Measurements from ENCODE around the gene CBX6. TPM values are rescaled to one million over a fixed set of nuclear protein-coding genes. Genes with fewer than 3 reads are reported as not detected.

CBX6 gene
- total and polyA plus RNA-seq, 2 of the 8 experiments (the other 6 are each of a cell fraction or from before 2014, with no cell fraction given), result 10.6 to 27.5 TPM

DNA sequence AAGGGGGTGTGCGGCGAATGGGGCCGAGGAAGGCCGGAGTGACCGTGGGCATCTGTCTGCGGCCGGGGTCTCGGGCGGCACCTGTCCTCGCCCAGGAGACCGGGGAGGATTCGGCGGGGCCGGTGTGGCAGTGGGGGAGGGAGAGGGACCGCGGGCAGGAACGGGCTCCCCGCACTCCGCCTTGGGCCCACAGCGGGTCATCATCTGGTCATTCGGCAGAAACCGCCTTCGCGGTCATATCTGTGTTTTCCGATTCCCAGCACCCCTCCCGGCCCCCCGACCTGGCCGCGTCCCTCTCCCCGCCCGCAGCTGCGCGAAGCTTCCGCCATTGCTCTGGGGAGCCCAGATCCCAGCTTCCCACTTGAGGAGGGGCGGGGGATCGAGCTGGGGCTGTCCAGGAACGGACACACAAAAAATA is 824 bp upstream of the CBX6 start (continued):
- TF ChIP-seq PHF8 (conservative IDR thresholded peaks at IDR 0.05; ENCODE audit: low read depth, low read length), result peak; percentile 67
- TF ChIP-seq, protein P1, sequence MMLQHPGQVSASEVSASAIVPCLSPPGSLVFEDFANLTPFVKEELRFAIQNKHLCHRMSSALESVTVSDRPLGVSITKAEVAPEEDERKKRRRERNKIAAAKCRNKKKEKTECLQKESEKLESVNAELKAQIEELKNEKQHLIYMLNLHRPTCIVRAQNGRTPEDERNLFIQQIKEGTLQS (IDR thresholded peaks at IDR 0.05; ENCODE audit: insufficient read depth, low read depth, low read length), result no peak
- TF ChIP-seq TAF1 (IDR thresholded peaks at IDR 0.05; ENCODE audit: low read depth, low read length), result 0 out of 2 replicates have a peak, but pooled peaks have one; percentile 51
- TF ChIP-seq SUZ12 (IDR thresholded peaks at IDR 0.05; ENCODE audit: low read length), result 0 out of 2 replicates have a peak, but pooled peaks have one; percentile 34
- no peak for TF ChIP-seq SIRT6 (IDR thresholded peaks at IDR 0.05; ENCODE audit: low read length)
- TF ChIP-seq POLR2AphosphoS5 (IDR thresholded peaks at IDR 0.05; ENCODE audit: low read depth, low read length), result peak; percentile 11; the same call in 1 of the 2 replicates
- TF ChIP-seq SIN3A (conservative IDR thresholded peaks at IDR 0.05 in 1 of 2, IDR thresholded peaks at IDR 0.05 in 1 of 2; ENCODE audit: low read depth in 1 of 2, low read length in 2 of 2), result peak in 1 of 2 experiments; percentile 21; a peak in 1 of 4 replicates
- TF ChIP-seq HDAC2 (IDR thresholded peaks at IDR 0.05; ENCODE audit: borderline replicate concordance in 1 of 2, low read depth in 2 of 2, low read length in 2 of 2), result peak in 1 of 2 experiments; percentile 9; a peak in 2 of 4 replicates
- TF ChIP-seq ASH2L (IDR thresholded peaks at IDR 0.05; ENCODE audit: low read length), result peak; percentile 82
